NCI-H1092 (cell line): ENCODE data around the gene ZFYVE21.

ENCODE experiments used
- DNase-seq: peaks from one replicate; lab custom pipeline; 2025; lab: John Stamatoyannopoulos, UW

ZFYVE21 gene

DNA sequence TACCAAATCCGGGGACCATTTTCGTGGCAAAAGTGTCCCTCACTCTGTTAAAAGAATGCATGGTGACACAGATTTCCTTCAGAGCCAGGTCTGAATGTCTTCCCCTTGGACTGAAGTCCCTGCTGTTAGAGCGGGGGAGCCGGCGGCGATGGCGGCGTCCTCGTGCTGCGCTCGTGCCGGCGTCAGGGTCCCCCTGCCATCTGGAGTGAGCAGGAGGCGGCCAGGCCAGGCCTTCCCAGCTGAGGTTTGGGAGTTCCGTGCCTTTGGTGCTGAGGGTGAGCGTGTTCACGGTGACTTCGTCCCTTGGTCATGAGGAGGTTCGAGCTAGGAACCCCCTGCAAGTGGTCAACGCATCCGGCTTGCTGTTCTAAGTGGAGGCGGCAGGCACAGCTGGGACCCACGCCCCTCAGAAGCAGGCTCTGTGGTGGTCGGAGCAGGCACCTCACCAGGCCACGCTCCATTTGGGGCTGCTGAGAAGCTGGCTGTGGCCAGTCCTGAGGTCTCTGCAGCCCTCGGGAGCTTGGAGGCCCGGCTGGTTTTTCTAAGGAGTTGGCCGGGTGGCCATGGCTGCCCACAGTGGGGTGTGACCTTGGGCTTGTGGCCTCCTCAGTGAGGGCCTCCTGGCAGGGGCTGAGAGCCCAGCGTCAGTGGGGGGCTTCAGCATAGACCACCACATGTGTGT, 9.5 kb downstream of the ZFYVE21 start:
- DNase-seq: no peak

- DNase-seq: no peak
Observed at GRCh38 chr14:103725739-103726395, 10.3 kb downstream of the ZFYVE21 start.

DNA sequence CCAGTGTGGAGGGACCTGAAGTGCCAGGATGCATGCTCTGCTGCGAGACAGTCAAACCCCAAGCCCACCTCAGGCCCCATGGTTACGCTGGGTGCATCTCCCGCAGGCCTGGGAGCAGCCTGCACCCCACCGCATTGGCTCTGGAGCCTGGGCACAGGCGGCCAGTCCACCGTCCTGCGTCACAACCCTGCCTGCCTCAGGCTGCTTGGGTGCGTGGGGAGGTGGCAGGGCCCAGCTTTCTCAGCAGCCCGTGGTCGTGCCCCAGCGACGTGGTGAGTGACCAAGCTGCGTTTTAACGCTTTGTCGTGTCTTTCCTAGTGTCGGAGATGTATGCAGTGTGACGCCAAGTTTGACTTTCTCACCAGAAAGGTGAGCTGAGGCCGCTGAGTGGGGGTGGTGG, 10.9 kb downstream of the ZFYVE21 start:
- no peak for DNase-seq

GRCh38 chr14:103727313-103727980, 11.8 kb downstream of the ZFYVE21 start:
- no peak for DNase-seq

- no peak for DNase-seq
Observed at GRCh38 chr14:103728141-103728540, 12.5 kb downstream of the ZFYVE21 start.

DNA sequence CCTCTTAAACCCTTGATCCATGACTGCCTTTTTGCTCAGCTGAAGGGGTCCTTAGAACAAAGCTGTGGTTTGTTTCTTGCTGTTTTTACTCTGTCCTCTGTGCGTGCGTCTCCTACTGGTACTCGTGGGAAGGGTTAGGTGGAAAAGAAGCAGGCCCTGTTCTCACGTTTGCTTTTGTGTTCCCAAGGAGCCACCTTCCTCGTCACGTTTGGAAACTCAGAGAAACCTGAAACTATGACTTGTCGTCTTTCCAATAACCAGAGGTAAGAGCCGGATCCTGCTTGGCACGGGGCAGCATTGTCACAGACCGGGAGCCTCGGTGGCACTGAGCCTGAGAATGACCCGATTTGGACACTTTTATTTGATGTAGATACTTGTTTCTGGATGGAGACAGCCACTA, 13.1 kb downstream of the ZFYVE21 start:
- DNase-seq: no peak

GRCh38 chr14:103729496-103730448, 14.2 kb downstream of the ZFYVE21 start:
- DNase-seq: no peak

- no peak for DNase-seq
Observed at GRCh38 chr14:103730490-103731035, 15.0 kb downstream of the ZFYVE21 start.

DNA sequence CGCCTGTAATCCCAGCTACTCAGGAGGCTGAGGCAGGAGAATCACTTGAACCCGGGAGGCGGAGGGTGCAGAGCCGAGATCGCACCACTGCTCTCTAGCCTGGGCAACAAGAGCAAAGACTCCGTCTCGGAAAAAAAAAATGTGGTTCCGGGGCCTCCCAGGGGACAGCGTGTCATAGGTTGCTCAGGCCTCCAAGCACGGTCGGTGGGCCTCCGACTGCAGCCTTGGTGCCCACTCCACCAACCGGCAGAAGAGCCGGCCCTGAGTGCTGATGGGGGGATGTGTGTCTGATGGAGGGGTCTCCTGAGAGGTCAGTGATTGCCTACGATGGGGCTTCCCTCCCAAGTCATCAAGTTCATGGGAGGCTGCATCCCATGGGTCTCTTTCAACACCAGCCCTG, 15.9 kb downstream of the ZFYVE21 start:
- no peak for DNase-seq

- no peak for DNase-seq
Observed at GRCh38 chr14:103731916-103732867, 16.6 kb downstream of the ZFYVE21 start.

DNA sequence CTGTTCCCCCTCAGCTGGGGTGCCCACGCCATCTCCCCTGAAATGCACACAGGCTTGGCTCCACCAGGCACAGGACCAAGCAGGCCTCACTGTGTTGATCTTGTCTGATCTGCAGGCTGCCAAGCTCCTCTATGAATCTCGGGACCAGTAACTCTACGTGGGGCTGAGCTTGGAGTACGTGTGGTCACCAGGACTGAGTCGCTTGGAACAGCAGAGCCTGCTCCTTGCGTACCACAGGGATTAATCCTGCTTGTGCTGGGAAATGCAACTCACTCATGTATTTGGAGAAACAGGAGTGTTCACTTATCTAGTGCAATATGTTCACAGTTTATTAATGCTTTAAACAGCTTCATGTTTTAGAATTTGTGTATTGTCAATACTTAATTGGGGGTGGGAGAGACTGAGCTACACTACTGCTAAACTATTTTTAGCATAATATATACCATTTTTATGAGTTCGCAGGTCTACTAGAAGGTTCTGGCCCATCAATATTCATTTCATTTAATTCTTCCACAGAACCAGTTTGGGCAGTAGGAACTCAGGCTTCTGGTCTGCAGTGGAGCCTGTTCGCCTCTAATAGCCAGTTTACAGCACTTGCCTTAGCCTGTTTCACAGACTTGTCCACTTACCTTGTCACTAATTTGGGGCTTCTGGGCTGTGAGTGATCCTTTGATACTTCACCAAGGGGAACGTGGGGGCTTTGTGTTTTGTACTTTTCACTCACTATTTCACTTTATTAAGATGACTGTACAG, 17.4 kb downstream of the ZFYVE21 start:
- DNase-seq: no peak

DNA sequence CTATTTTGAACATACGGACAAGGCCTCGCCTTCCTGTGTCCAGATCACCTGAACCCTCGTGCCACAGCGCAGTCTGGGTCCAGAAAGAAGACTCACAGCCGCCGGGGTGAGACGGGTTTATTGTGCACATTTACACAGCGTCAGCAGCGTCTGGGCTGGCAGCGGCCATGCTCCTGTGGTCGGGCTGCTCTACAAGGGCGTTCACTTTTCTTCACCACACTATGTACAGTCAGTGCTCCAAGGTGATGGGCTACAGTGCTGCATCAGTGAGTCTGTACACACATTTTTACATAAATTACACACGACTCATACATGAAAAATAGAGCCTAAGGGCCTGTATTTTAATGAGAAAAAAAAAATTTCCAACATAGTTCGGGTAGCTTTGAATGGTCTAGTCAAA, 18.0 kb downstream of the ZFYVE21 start:
- no peak for DNase-seq

DNA sequence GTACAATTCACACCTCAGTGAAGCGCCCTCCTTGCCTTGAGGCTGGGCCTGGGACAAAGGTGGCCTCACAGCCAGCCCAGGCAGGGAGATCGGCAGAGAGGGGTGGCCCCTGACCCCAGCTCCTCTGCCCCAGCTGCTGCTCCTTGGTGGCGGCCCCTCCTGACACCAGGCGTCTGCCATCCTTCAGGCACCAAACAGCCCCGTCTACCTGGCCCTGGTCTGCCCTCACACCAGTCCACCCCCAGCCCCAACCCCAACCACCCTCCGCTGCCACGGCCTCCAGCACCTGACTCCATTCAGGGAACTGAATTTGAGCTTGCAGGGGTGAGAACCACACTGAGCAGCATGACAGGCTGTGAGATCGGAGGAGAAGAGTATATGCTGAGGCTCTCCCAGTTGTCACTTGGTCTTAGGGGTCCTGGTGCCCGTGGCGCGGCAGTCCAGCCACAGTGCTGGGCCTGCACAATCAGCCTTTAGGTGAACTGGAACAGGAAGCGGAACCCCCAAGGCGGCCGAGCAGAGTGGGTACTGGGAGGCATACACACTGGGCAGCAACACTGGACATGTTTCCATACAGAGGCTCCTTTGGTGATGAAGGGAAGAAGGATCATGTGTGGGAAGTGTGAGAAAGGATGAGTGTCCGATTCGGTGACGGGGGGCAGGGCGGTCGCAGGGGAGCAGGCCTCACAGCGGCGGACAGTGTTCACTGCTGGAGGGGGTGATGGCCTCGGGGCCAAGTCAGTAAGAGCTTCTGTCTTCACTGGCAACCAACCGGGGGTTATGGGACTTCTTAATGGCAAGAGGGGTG, 18.7 kb downstream of the ZFYVE21 start:
- no peak for DNase-seq

DNA sequence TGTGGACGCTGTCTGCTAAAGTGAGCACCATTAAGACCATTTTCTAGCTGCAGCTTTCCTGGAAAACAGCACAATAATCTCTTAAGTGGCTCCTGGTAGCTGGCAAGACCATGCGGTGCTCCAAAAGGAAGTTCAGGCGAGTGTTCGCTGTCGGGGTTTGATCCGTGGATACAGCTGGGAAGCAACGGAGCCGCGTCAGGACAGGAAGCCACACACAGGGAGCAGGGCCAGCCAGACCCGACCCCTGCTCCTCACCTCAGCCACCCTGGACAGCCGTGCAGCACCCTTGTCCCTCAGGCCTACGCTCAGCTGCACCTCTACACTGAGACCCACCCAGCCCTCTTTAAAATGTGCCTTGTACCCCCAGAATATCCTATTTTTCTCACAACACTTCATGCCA, 19.4 kb downstream of the ZFYVE21 start:
- no peak for DNase-seq

DNA sequence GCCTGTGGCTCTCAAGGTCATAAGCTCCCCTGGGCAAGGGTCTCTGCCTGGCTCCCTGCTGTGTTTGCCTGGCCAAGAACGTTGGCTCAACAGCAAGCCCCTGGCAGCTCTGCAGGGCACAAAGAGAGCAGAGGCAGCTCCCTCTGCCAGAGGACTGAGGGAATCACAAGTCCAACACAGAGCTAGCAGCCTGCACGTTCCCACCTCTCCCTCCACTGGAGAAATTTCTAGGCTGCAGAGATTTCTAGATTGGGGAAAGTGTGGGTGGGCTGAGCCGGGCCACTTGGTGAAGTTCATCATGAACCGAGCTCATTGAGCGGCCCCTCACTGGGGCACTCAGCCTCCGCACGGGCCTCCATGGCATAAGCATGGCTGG, 19.8 kb downstream of the ZFYVE21 start:
- DNase-seq: no peak

- DNase-seq: no peak
Observed at GRCh38 chr14:103735815-103736545, 20.4 kb downstream of the ZFYVE21 start.

- DNase-seq: no peak
Observed at GRCh38 chr14:103736546-103737431, 21.2 kb downstream of the ZFYVE21 start.
